Activated naive CD8-positive, alpha-beta T cell (primary cell): ENCODE measurements around the gene ECE1.
"Not testable (repeated sequence)": the region's sequence is repeated elsewhere in the genome, so short reads cannot be mapped to it uniquely, and the experiment has no call there.

Experiments
- H3K27ac Mint-ChIP-seq: one replicate; pipeline ENCODE4 v1.8.0; 2021; ENCODE audit warnings: mixed read lengths
- H3K27me3 Mint-ChIP-seq: one replicate; pipeline ENCODE4 v1.8.0; 2021; ENCODE audit warnings: mixed read lengths
- H3K36me3 Mint-ChIP-seq: one replicate; pipeline ENCODE4 v1.8.0; 2021; ENCODE audit warnings: mixed read lengths
- H3K4me1 Mint-ChIP-seq: one replicate; pipeline ENCODE4 v1.8.0; 2021; ENCODE audit warnings: low read depth, mixed read lengths
- H3K4me3 Mint-ChIP-seq: one replicate; pipeline ENCODE4 v1.8.0; 2021; ENCODE audit warnings: mild to moderate bottlenecking, mixed read lengths
- H3K9me3 Mint-ChIP-seq: one replicate; pipeline ENCODE4 v1.8.0; 2021; ENCODE audit warnings: low read depth, mixed read lengths

ECE1 gene

GRCh38 chr1:21292984-21293536 lies 2.8 kb upstream of the ECE1 start:
- Mint-ChIP-seq H3K27ac (peak overlapping the region; percentile 99), H3K9me3 (no peaks in the 10 kb centered on the region), H3K4me1 (peaks cover 79% of the 10 kb centered on the region), H3K36me3 (peaks cover 2% of the 10 kb centered on the region), H3K4me3 (peak overlapping the region; percentile 88), H3K27me3 (no peaks in the 10 kb centered on the region)

GRCh38 chr1:21292503-21292983 lies 2.3 kb upstream of the ECE1 start:
- H3K27me3 Mint-ChIP-seq = no peaks in the 10 kb centered on the region
- peak overlapping the region; percentile 99 for H3K27ac Mint-ChIP-seq
- no peaks in the 10 kb centered on the region for H3K9me3 Mint-ChIP-seq
- H3K36me3 Mint-ChIP-seq = peaks cover 2% of the 10 kb centered on the region
- H3K4me1 Mint-ChIP-seq = peaks cover 78% of the 10 kb centered on the region
- peak overlapping the region; percentile 88 for H3K4me3 Mint-ChIP-seq

DNA sequence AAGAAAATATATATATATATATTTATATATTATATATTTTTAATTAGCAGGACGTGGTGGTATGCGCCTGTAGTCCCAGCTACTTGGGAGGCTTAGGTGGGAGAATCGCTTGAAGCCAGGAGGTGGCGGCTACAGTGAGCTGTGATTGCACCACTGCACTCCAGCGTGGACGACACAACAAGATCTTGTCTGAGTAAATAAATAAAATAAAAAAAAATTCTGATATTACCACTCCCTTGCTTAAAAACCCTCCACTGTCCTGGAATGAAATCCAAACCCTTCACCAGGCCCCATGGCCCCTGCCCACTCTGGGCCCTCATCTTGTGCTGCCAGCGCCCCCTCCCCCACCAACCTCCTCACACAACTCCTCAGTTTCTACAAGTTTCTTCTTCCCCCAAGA lies 1.7 kb upstream of the ECE1 start:
- Mint-ChIP-seq H3K4me3 (peak overlapping the region; percentile 88), H3K27ac (peak overlapping the region; percentile 99), H3K4me1 (peaks cover 74% of the 10 kb centered on the region), H3K27me3 (no peaks in the 10 kb centered on the region), H3K9me3 (no peaks in the 10 kb centered on the region), H3K36me3 (peaks cover 2% of the 10 kb centered on the region)

DNA sequence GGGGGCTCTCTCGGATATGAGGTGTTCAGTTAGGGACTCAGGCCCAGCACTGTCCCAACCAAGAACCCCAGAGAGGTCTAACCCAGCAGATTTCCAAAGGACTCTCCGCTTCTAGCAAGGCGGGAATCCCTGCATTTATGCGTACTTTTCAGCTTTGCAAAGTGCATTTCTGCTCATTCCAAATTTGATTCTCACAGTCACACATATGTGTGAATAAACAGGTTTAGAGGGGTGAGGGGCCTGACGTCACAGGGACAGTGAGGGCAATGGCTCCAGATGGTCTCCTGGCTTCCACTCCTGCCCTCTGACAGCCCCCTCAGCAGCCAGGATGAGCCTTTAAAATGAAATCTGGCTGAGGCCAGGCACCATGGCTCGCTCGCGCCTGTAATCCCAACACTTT lies 921 bp upstream of the ECE1 start:
- Mint-ChIP-seq H3K4me1 (peaks cover 69% of the 10 kb centered on the region), H3K27ac (peak overlapping the region; percentile 94), H3K36me3 (peaks cover 2% of the 10 kb centered on the region), H3K27me3 (no peaks in the 10 kb centered on the region), H3K4me3 (peak overlapping the region; percentile 90), H3K9me3 (no peaks in the 10 kb centered on the region)

DNA sequence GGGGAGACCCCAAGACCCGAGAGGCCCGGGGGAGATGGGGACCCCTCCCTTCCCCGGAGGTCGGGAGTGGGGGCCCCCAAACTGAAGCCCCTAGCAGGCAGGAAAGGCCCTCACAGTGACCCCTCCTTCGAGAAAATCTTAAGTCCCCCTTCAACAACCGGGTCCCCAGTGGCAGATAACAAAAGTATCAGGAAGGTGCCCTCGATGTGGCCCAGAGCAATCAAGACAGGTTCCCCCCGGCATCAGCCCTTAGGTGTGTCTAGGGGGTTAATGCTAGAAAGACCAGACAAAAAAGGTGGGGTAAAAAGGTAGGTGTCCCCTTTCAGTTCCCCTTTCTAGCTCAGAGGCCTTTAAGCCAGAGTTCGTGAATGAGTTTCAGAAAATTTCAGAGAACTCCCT lies 282 bp upstream of the ECE1 start:
- H3K36me3 Mint-ChIP-seq = peaks cover 2% of the 10 kb centered on the region
- H3K27me3 Mint-ChIP-seq = no peaks in the 10 kb centered on the region
- no peaks in the 10 kb centered on the region for H3K9me3 Mint-ChIP-seq
- H3K27ac Mint-ChIP-seq = peak overlapping the region; percentile 94
- H3K4me3 Mint-ChIP-seq = peak overlapping the region; percentile 90
- peaks cover 62% of the 10 kb centered on the region for H3K4me1 Mint-ChIP-seq

GRCh38 chr1:21289127-21289526 lies 1.1 kb downstream of the ECE1 start:
- Mint-ChIP-seq H3K4me3 (peak overlapping the region; percentile 83), H3K9me3 (no peaks in the 10 kb centered on the region), H3K36me3 (peaks cover 2% of the 10 kb centered on the region), H3K27me3 (no peaks in the 10 kb centered on the region), H3K4me1 (peaks cover 54% of the 10 kb centered on the region), H3K27ac (peak overlapping the region; percentile 84)

DNA sequence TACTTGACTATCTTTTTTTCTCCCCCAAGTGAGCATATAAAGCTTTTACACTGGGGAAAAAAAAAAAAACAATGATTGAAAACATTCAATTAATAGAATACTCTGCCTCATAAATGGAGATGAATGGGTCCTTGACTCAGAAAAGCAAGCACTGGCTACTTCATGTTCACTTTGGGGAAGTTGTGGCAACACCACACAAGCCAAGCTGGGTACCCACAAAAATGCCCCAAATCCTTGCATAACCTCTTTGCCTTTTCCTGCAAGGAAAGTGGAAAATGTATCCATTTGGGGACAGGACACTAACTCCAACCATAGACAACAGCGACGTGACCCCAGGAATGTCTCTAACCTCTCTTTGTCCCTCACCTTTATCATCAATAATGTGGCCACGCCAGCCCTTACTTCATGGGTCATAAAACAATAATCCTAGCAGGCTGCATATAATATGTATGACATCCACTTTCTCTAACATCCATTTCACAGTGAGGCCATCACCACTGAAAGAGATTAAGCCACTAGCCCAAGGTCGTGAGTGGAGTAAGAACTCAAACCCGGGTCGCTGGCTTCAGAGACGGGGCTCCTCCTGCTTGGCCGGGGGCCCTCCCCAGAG lies 2.3 kb downstream of the ECE1 start:
- Mint-ChIP-seq H3K9me3 (no peaks in the 10 kb centered on the region), H3K27ac (peak overlapping the region; percentile 61), H3K4me3 (peak overlapping the region; percentile 83), H3K4me1 (peaks cover 47% of the 10 kb centered on the region), H3K36me3 (peaks cover 2% of the 10 kb centered on the region), H3K27me3 (no peaks in the 10 kb centered on the region)

- H3K4me3 Mint-ChIP-seq, H3K27ac Mint-ChIP-seq, H3K36me3 Mint-ChIP-seq, H3K27me3 Mint-ChIP-seq, H3K9me3 Mint-ChIP-seq: not testable (repeated sequence)
- peaks cover 38% of the 10 kb centered on the region for H3K4me1 Mint-ChIP-seq
Measured at GRCh38 chr1:21285386-21285785, 4.9 kb downstream of the ECE1 start.

DNA sequence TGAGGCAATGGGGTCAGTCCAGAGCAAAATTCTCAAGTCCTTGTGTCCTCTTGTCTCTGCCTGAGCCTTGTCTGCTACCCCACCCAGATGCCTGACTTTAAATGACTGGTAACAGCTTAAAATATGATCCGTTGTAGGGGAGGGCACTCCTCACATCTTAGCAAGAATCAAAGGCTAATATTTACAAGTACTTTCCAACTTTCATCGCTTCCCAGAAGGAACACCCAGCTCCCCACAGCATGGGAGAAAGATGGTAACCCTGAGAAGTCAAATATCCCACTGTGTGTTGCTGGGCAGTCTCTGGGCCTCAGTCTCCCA lies 5.2 kb downstream of the ECE1 start:
- Mint-ChIP-seq H3K9me3 (no peaks in the 10 kb centered on the region), H3K27ac (no peak overlapping the region)

GRCh38 chr1:21284206-21285054 lies 5.8 kb downstream of the ECE1 start:
- no peaks in the 10 kb centered on the region for H3K27me3 Mint-ChIP-seq
- no peak overlapping the region for H3K4me3 Mint-ChIP-seq
- peaks cover 7% of the 10 kb centered on the region for H3K36me3 Mint-ChIP-seq

More for the DNA sequence above, 5.2 kb downstream of the ECE1 start:
- Mint-ChIP-seq H3K27me3 (no peaks in the 10 kb centered on the region), H3K36me3 (peaks cover 7% of the 10 kb centered on the region), H3K4me3 (no peak overlapping the region), H3K4me1 (peaks cover 42% of the 10 kb centered on the region)

GRCh38 chr1:21283524-21283923 lies 6.7 kb downstream of the ECE1 start:
- Mint-ChIP-seq H3K27me3 (no peaks in the 10 kb centered on the region), H3K4me1 (peaks cover 42% of the 10 kb centered on the region), H3K4me3 (no peak overlapping the region), H3K27ac (no peak overlapping the region), H3K36me3 (peaks cover 7% of the 10 kb centered on the region), H3K9me3 (no peaks in the 10 kb centered on the region)

More at GRCh38 chr1:21284206-21285054, 5.8 kb downstream of the ECE1 start:
- no peak overlapping the region for H3K27ac Mint-ChIP-seq
- no peaks in the 10 kb centered on the region for H3K9me3 Mint-ChIP-seq
- peaks cover 45% of the 10 kb centered on the region for H3K4me1 Mint-ChIP-seq

DNA sequence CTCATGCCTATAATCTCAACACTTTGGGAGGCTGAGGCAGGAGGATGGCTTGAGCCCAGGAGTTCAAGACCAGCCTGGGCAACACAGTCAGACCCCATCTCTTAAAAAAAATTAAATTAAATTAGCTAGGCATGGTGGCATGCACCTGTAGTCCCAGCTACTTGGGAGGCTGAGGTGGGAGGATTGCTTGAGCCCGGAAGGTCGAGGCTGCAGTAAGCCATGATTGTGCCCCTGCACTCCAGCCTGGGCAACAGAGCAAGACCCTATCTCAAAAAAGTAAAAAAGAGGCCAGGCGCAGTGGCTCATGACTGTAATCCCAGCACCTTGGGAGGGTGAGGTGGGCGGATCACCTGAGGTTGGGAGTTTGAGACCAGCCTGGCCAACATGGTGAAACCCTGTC lies 8.2 kb downstream of the ECE1 start:
- H3K4me3 Mint-ChIP-seq, H3K27me3 Mint-ChIP-seq, H3K36me3 Mint-ChIP-seq, H3K9me3 Mint-ChIP-seq, H3K27ac Mint-ChIP-seq: not testable (repeated sequence)
- peaks cover 38% of the 10 kb centered on the region for H3K4me1 Mint-ChIP-seq

DNA sequence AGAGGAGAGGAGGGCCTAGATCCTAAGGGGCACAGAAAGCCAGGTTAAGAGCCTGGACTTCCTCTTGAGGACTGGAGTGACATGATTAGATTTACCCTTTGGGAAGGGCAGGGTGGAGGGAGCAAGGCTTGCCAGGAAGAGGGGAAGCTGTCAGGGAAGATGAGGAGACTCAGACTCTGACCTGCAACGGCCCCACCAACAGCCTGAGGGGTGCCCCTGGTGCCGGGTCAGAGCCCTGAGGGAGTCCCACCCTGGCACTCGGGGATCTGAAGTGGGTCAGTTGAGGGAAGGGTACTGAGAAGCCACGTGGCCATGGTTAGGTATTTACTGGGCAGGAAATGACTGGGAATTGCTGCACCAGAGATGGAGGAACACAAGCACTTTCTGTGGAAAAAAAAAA lies 9.8 kb downstream of the ECE1 start:
- H3K9me3 Mint-ChIP-seq = no peaks in the 10 kb centered on the region
- peak overlapping the region; percentile 70 for H3K4me3 Mint-ChIP-seq
- H3K4me1 Mint-ChIP-seq = peaks cover 38% of the 10 kb centered on the region
- peak overlapping the region; percentile 88 for H3K27ac Mint-ChIP-seq
- peaks cover 5% of the 10 kb centered on the region for H3K36me3 Mint-ChIP-seq
- H3K27me3 Mint-ChIP-seq = no peaks in the 10 kb centered on the region

- Mint-ChIP-seq H3K27ac (peak overlapping the region; percentile 88), H3K36me3 (peaks cover 5% of the 10 kb centered on the region), H3K9me3 (no peaks in the 10 kb centered on the region), H3K4me1 (peaks cover 38% of the 10 kb centered on the region), H3K4me3 (peak overlapping the region; percentile 70), H3K27me3 (no peaks in the 10 kb centered on the region)
Measured at GRCh38 chr1:21280011-21280471, 10.2 kb downstream of the ECE1 start.
